ENCODE data around the gene KPNA6.
"Not testable (repeated sequence)": the region's sequence is repeated elsewhere in the genome, so short reads cannot be mapped to it uniquely, and the experiment has no call there.

KPNA6 gene

DNA sequence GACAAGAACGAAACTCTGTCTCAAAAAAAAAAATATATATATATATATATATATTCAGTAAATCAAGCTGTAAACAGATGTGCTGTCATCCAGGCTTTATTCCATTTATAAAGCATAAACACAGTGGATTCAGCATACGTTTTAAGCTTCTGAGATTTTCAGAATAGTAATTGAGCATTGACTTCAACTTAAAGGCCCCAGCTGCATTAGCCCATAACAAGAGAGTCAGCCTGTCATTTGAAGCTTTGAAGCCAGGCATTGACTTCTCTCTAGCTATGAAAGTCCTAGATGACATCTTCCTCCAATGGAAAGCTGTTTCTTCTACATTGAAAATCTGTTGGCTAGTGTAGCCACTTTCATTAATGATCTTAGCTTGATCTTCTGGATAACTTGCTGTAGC, 6.6 kb downstream of the KPNA6 start:
- no peak for ATAC-seq (ENCODE audit: insufficient read depth, low read depth)
- peaks cover 22% of the 10 kb centered on the region for H3K4me1 ChIP-seq (ENCODE audit: insufficient read depth, low read length)
- H4K20me1 ChIP-seq (ENCODE audit: insufficient read depth, low read length), result peaks cover 63% of the 10 kb centered on the region

GRCh38 chr1:32115496-32115895, 7.6 kb downstream of the KPNA6 start:
- Histone ChIP-seq H4K20me1 (ENCODE audit: insufficient read depth, low read length) (peaks cover 65% of the 10 kb centered on the region), H3K4me3 (ENCODE audit: low read depth in 1 of 2, low read length in 2 of 2) (no peak overlapping the region), H3K36me3 (ENCODE audit: insufficient read depth, low read length) (peaks cover 13% of the 10 kb centered on the region; the same call in 1 of the 2 replicates), H3K79me2 (ENCODE audit: insufficient read depth, low read length) (peaks cover 99% of the 10 kb centered on the region), H3K4me1 (ENCODE audit: insufficient read depth, low read length) (peaks cover 11% of the 10 kb centered on the region), H3K4me2 (ENCODE audit: insufficient read depth, low read length) (no peak overlapping the region), H2AFZ (ENCODE audit: low read depth, low read length) (no peak overlapping the region), H3K27ac (ENCODE audit: low read length) (no peak overlapping the region), H3K9me3 (ENCODE audit: insufficient read depth, low read length, severe bottlenecking) (no peaks in the 10 kb centered on the region), H3K9ac (ENCODE audit: low read depth, low read length) (no peak overlapping the region), H3K27me3 (ENCODE audit: insufficient read depth, low read length, poor library complexity) (no peaks in the 10 kb centered on the region)
- ATAC-seq (ENCODE audit: insufficient read depth, low read depth) (no peak), DNase-seq (no peak)
- TF ChIP-seq EZH2 (IDR thresholded peaks at IDR 0.05; ENCODE audit: borderline replicate concordance, low read depth, low read length, severe bottlenecking) (no peak), CTCF (IDR thresholded peaks at IDR 0.05; ENCODE audit: borderline replicate concordance, extremely low read depth, low read length, poor library complexity, severe bottlenecking) (no peak)

More for the DNA sequence above, 6.6 kb downstream of the KPNA6 start:
- Histone ChIP-seq H3K9ac (ENCODE audit: low read depth, low read length) (no peak overlapping the region), H3K9me3 (ENCODE audit: insufficient read depth, low read length, severe bottlenecking) (no peaks in the 10 kb centered on the region), H3K36me3 (ENCODE audit: insufficient read depth, low read length) (peaks cover 16% of the 10 kb centered on the region; the same call in 1 of the 2 replicates), H3K4me3 (ENCODE audit: low read depth in 1 of 2, low read length in 2 of 2) (no peak overlapping the region), H2AFZ (ENCODE audit: low read depth, low read length) (no peak overlapping the region), H3K79me2 (ENCODE audit: insufficient read depth, low read length) (peaks cover 99% of the 10 kb centered on the region), H3K4me2 (ENCODE audit: insufficient read depth, low read length) (no peak overlapping the region), H3K27ac (ENCODE audit: low read length) (no peak overlapping the region), H3K27me3 (ENCODE audit: insufficient read depth, low read length, poor library complexity) (no peaks in the 10 kb centered on the region)
- TF ChIP-seq EZH2 (IDR thresholded peaks at IDR 0.05; ENCODE audit: borderline replicate concordance, low read depth, low read length, severe bottlenecking) (no peak), CTCF (IDR thresholded peaks at IDR 0.05; ENCODE audit: borderline replicate concordance, extremely low read depth, low read length, poor library complexity, severe bottlenecking) (no peak)
- no peak for DNase-seq

DNA sequence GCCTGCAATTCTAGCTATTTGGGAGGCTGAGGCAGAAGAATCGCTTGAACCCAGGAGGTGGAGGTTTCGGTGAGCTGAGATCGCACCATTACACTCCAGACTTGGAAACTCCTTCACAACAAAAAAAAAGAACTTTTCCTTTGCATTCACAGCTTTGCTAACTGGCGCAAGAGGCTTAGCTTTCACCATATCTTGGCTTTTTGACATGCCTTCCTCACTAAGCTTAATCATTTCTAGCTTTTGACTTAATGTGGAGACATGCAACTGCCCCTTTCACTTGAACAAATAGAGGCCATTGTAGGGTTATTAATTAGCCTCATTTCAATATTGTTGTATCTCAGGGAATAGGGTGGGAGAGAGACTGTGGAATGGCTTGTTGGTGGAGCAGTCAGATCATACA, 8.7 kb downstream of the KPNA6 start:
- H3K4me3 ChIP-seq (ENCODE audit: low read depth in 1 of 2, low read length in 2 of 2), result no peak overlapping the region
- H3K36me3 ChIP-seq (ENCODE audit: insufficient read depth, low read length), result peaks cover 8% of the 10 kb centered on the region; the same call in 1 of the 2 replicates
- H3K4me1 ChIP-seq (ENCODE audit: insufficient read depth, low read length), result peaks cover 4% of the 10 kb centered on the region; the same call in 1 of the 2 replicates
- peaks cover 99% of the 10 kb centered on the region for H3K79me2 ChIP-seq (ENCODE audit: insufficient read depth, low read length)
- H3K27me3 ChIP-seq (ENCODE audit: insufficient read depth, low read length, poor library complexity), result no peaks in the 10 kb centered on the region
- H4K20me1 ChIP-seq (ENCODE audit: insufficient read depth, low read length), result peaks cover 68% of the 10 kb centered on the region; the same call in 1 of the 2 replicates
- DNase-seq (no peak), ATAC-seq (ENCODE audit: insufficient read depth, low read depth) (no peak)
- TF ChIP-seq CTCF (IDR thresholded peaks at IDR 0.05; ENCODE audit: borderline replicate concordance, extremely low read depth, low read length, poor library complexity, severe bottlenecking), result no peak
- TF ChIP-seq EZH2 (IDR thresholded peaks at IDR 0.05; ENCODE audit: borderline replicate concordance, low read depth, low read length, severe bottlenecking), result no peak
- H2AFZ ChIP-seq (ENCODE audit: low read depth, low read length), result no peak overlapping the region
- H3K27ac ChIP-seq (ENCODE audit: low read length), result no peak overlapping the region
- H3K9ac ChIP-seq (ENCODE audit: low read depth, low read length), result no peak overlapping the region
- H3K9me3 ChIP-seq (ENCODE audit: insufficient read depth, low read length, severe bottlenecking), result no peaks in the 10 kb centered on the region
- no peak overlapping the region for H3K4me2 ChIP-seq (ENCODE audit: insufficient read depth, low read length)

DNA sequence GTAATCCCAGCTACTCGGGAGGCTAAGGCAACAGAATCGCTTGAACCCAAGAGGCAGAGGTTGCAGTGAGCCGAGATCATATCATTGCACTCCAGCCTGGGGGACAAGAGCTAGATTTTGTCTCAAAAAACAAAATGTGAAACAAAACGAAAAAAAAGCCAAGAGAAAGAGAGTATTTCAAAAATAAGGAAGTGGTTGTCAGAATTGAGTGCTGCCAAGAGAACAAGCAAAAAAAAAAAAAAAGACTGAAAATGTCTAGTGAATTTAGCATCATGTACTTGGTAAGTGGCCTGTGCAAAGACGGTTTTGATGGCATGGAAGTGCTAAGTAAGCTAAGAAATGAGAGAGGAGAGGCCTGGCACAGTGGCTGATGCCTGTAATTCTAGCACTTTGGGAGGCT, 14.3 kb downstream of the KPNA6 start:
- TF ChIP-seq CTCF (IDR thresholded peaks at IDR 0.05; ENCODE audit: borderline replicate concordance, extremely low read depth, low read length, poor library complexity, severe bottlenecking), result no peak
- no peak for TF ChIP-seq EZH2 (IDR thresholded peaks at IDR 0.05; ENCODE audit: borderline replicate concordance, low read depth, low read length, severe bottlenecking)
- Histone ChIP-seq H3K27ac (ENCODE audit: low read length) (no peak overlapping the region), H3K4me2 (ENCODE audit: insufficient read depth, low read length) (no peak overlapping the region), H4K20me1 (ENCODE audit: insufficient read depth, low read length) (peaks cover 43% of the 10 kb centered on the region; the same call in 1 of the 2 replicates), H3K4me3 (ENCODE audit: low read depth in 1 of 2, low read length in 2 of 2) (no peak overlapping the region), H3K27me3 (ENCODE audit: insufficient read depth, low read length, poor library complexity) (no peaks in the 10 kb centered on the region), H3K36me3 (ENCODE audit: insufficient read depth, low read length) (no peaks in the 10 kb centered on the region), H3K9ac (ENCODE audit: low read depth, low read length) (no peak overlapping the region), H2AFZ (ENCODE audit: low read depth, low read length) (no peak overlapping the region), H3K79me2 (ENCODE audit: insufficient read depth, low read length) (peaks cover 99% of the 10 kb centered on the region), H3K9me3 (ENCODE audit: insufficient read depth, low read length, severe bottlenecking) (no peaks in the 10 kb centered on the region), H3K4me1 (ENCODE audit: insufficient read depth, low read length) (no peaks in the 10 kb centered on the region)
- no peak for DNase-seq
- ATAC-seq (ENCODE audit: insufficient read depth, low read depth), result no peak

- Histone ChIP-seq H4K20me1 (ENCODE audit: insufficient read depth, low read length) (peaks cover 46% of the 10 kb centered on the region), H3K79me2 (ENCODE audit: insufficient read depth, low read length) (peaks cover 98% of the 10 kb centered on the region)
- not testable (repeated sequence) for H2AFZ ChIP-seq (ENCODE audit: low read depth, low read length); DNase-seq; H3K27ac ChIP-seq (ENCODE audit: low read length); H3K36me3 ChIP-seq (ENCODE audit: insufficient read depth, low read length); H3K27me3 ChIP-seq (ENCODE audit: insufficient read depth, low read length, poor library complexity); H3K9ac ChIP-seq (ENCODE audit: low read depth, low read length); ATAC-seq (ENCODE audit: insufficient read depth, low read depth); H3K4me1 ChIP-seq (ENCODE audit: insufficient read depth, low read length); H3K4me3 ChIP-seq (ENCODE audit: low read depth in 1 of 2, low read length in 2 of 2); H3K9me3 ChIP-seq (ENCODE audit: insufficient read depth, low read length, severe bottlenecking); H3K4me2 ChIP-seq (ENCODE audit: insufficient read depth, low read length)
Measured at GRCh38 chr1:32123361-32123760, 15.5 kb downstream of the KPNA6 start.
